PC-3 (cell line): ENCODE measurements around the gene UBA1. TPM values are rescaled to one million over a fixed set of nuclear protein-coding genes. Genes with fewer than 3 reads are reported as not detected.

Experiments used
- ATAC-seq: fragments of 200-7000 bp; cut with Tn5 transposase; 2 replicates; pipeline ENCODE4 v1.9.1; 2020; ENCODE audit warnings: mild to moderate bottlenecking, moderate library complexity
- BruUV-seq: library from RNA; stranded (reverse); fragments of 400-500 nt; replicated peaks from 2 replicates; lab custom pipeline; 2021; lab: Mats Ljungman, UMichigan
- CTCF ChIA-PET: fragments of 300-600 bp; sonication (Branson Sonifier 250); formaldehyde crosslinking; loops from one replicate; lab custom pipeline; 2022; ENCODE audit warnings: antibody characterized with exemption; lab: Charles Lee
- POLR2A ChIA-PET: fragments of 300-600 bp; sonication (Branson Sonifier 250); formaldehyde crosslinking; loops from one replicate; lab custom pipeline; 2022; ENCODE audit warnings: antibody characterized with exemption; ENCODE audit not compliant: unreplicated experiment; lab: Charles Lee
- DNase-seq: peaks from one replicate; pipeline ENCODE4 v3.0.0-alpha.2; 2015
- H2AFZ ChIP-seq: fragments of 300-600 bp; sonication (generic); 2 replicates; pipeline ENCODE4 v1.6.0; 2016; ENCODE audit warnings: antibody characterized with exemption, low read length
- H3F3A ChIP-seq: fragments of 300-600 bp; sonication (generic); one replicate; pipeline ENCODE4 v1.6.0; 2017; ENCODE audit warnings: antibody characterized with exemption, low read length, control low read depth, mild to moderate bottlenecking; ENCODE audit not compliant: unreplicated experiment
- H3K27ac ChIP-seq: fragments of 300-600 bp; sonication (generic); 2 replicates; pipeline ENCODE4 v1.5.1; 2016; ENCODE audit warnings: mild to moderate bottlenecking, low read length
- H3K27me3 ChIP-seq: fragments of 300-600 bp; sonication (generic); 2 replicates; pipeline ENCODE4 v1.6.1; 2016; ENCODE audit warnings: low read length, mixed read lengths
- H3K36me3 ChIP-seq: fragments of 300-600 bp; sonication (generic); 2 replicates; pipeline ENCODE4 v1.6.1; 2016; ENCODE audit warnings: low read depth, mixed run types, low read length, mixed read lengths
- H3K4me1 ChIP-seq: fragments of 300-600 bp; sonication (generic); 2 replicates; pipeline ENCODE4 v1.5.1; 2016; ENCODE audit warnings: low read length; ENCODE audit not compliant: insufficient read depth
- H3K4me2 ChIP-seq: fragments of 300-600 bp; sonication (generic); 2 replicates; pipeline ENCODE4 v1.6.0; 2016; ENCODE audit warnings: low read length
- H3K4me3 ChIP-seq: fragments of 300-600 bp; sonication (generic); 2 replicates; pipeline ENCODE4 v1.5.1; 2016; ENCODE audit warnings: mild to moderate bottlenecking, low read length, mixed read lengths
- H3K79me2 ChIP-seq: fragments of 300-600 bp; sonication (generic); 2 replicates; pipeline ENCODE4 v1.6.1; 2017; ENCODE audit warnings: low read length, mixed read lengths
- H3K9ac ChIP-seq: fragments of 300-600 bp; sonication (generic); 2 replicates; pipeline ENCODE4 v1.6.0; 2016; ENCODE audit warnings: mild to moderate bottlenecking, low read length
- H3K9me2 ChIP-seq: fragments of 300-600 bp; sonication (generic); replicated peaks from 2 replicates; pipeline ENCODE4 v1.6.1; 2016; ENCODE audit warnings: mixed run types, low read length, mixed read lengths
- H3K9me3 ChIP-seq: fragments of 300-600 bp; sonication (generic); 2 replicates; pipeline ENCODE4 v1.6.1; 2016; ENCODE audit warnings: low read length, mixed read lengths
- H4K20me1 ChIP-seq: fragments of 300-600 bp; sonication (generic); 2 replicates; pipeline ENCODE4 v1.6.1; 2016; ENCODE audit warnings: low read length, mixed read lengths
- EZH2 ChIP-seq: fragments of 300-600 bp; sonication (generic); IDR thresholded peaks from one replicate; pipeline ENCODE4 v1.6.1; 2017; ENCODE audit warnings: antibody characterized with exemption, mild to moderate bottlenecking, low read length; ENCODE audit not compliant: unreplicated experiment
- EZH2phosphoT487 ChIP-seq: fragments of 300-600 bp; sonication (generic); IDR thresholded peaks from 2 replicates; pipeline ENCODE4 v1.6.1; 2018; ENCODE audit warnings: mild to moderate bottlenecking, antibody characterized with exemption, low read length, borderline replicate concordance
- intact Hi-C: fragments of 100-400 bp; cut with micrococcal nuclease; formaldehyde crosslinking; loops from 2 replicates; pipeline ENCODE4 v1.9.0; 2023
- total RNA-seq: library from RNA; depleted of rRNA; stranded (reverse); fragments of >200 nt; gene quantifications from 2 replicates; pipeline ENCODE4 v1.2.3, GENCODE V29; 2014
- TF ChIP-seq, protein P1 (sequence below): fragments of 300-600 bp; sonication (generic); conservative IDR thresholded peaks from 2 replicates; pipeline ENCODE4 v1.5.1; 2017; ENCODE audit warnings: antibody characterized with exemption, low read depth, mild to moderate bottlenecking, low read length

The UBA1 gene
- total RNA-seq, 1 experiment from 2014 or later, result 282 TPM

DNA sequence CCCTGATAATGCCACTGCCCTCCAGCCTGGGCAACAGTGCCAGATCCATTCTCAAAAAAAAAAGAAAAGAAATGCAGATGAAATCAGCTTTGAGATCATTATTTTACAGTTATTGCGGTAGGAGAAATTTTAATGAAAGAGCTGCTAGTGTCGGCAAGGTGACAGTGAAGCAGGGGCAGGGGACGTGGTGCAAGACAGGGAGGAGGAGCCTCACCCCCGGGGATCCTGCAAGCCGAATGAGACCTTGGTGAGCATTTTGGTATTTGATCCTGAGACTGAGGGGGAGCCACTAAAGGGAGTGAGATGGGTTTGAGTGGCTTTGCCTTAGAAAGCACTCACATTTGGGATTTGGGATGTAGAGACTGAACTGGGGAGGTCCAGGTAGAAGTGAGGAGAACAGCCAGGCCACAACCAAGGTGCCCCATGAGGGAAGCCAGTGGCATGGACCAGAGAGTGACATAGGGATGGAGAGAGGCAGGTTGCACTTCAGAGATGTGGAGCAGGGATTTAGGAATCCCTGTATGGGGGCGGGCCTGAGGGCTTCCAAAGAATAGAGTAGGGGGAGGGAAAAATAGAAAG is 25.0 kb upstream of the UBA1 start:
- Histone ChIP-seq H3K27ac (no peak overlapping the region), H3K4me3 (no peak overlapping the region), H2AFZ (no peak overlapping the region), H3K9me3 (no peaks in the 10 kb centered on the region), H4K20me1 (no peaks in the 10 kb centered on the region), H3K36me3 (no peaks in the 10 kb centered on the region; the same call in 1 of the 2 replicates), H3K27me3 (no peaks in the 10 kb centered on the region), H3K9ac (no peak overlapping the region), H3F3A (no peaks in the 10 kb centered on the region), H3K4me2 (no peak overlapping the region), H3K79me2 (peaks cover 25% of the 10 kb centered on the region), H3K4me1 (no peaks in the 10 kb centered on the region), H3K9me2 (no peaks in the 10 kb centered on the region)
- TF ChIP-seq EZH2phosphoT487, result no peak
- no peak for TF ChIP-seq EZH2
- TF ChIP-seq, protein P1, sequence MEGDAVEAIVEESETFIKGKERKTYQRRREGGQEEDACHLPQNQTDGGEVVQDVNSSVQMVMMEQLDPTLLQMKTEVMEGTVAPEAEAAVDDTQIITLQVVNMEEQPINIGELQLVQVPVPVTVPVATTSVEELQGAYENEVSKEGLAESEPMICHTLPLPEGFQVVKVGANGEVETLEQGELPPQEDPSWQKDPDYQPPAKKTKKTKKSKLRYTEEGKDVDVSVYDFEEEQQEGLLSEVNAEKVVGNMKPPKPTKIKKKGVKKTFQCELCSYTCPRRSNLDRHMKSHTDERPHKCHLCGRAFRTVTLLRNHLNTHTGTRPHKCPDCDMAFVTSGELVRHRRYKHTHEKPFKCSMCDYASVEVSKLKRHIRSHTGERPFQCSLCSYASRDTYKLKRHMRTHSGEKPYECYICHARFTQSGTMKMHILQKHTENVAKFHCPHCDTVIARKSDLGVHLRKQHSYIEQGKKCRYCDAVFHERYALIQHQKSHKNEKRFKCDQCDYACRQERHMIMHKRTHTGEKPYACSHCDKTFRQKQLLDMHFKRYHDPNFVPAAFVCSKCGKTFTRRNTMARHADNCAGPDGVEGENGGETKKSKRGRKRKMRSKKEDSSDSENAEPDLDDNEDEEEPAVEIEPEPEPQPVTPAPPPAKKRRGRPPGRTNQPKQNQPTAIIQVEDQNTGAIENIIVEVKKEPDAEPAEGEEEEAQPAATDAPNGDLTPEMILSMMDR, result no peak
- no TSS peak for BruUV-seq
- no peak for ATAC-seq
- intact Hi-C loops, result no loop called here
- ChIA-PET CTCF (no interaction called here), POLR2A (no interaction called here)
- DNase-seq, result no peak

DNA sequence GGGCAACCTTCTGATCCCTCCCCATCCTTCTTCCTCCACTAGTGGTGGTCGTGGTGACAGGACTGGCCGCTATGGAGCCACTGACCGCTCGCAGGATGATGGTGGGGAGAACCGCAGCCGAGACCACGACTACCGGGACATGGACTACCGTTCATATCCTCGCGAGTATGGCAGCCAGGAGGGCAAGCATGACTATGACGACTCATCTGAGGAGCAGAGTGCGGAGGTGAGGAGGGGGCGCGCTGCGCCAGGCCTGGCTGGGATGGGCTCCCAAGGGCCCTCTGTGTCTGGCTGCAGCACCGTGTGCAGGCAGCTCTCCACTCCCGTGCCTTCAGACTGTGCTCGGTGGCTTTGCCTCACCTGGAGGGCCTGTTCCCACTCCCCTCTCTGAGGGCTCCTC is 24.4 kb upstream of the UBA1 start:
- BruUV-seq, result no TSS peak
- Histone ChIP-seq H3F3A (no peaks in the 10 kb centered on the region), H3K27me3 (no peaks in the 10 kb centered on the region), H3K9me2 (no peaks in the 10 kb centered on the region), H3K4me1 (no peaks in the 10 kb centered on the region), H3K36me3 (no peaks in the 10 kb centered on the region; the same call in 1 of the 2 replicates), H2AFZ (no peak overlapping the region), H3K9ac (no peak overlapping the region), H4K20me1 (no peaks in the 10 kb centered on the region), H3K27ac (no peak overlapping the region), H3K4me3 (no peak overlapping the region), H3K9me3 (no peaks in the 10 kb centered on the region), H3K4me2 (no peak overlapping the region), H3K79me2 (peaks cover 22% of the 10 kb centered on the region)
- ChIA-PET CTCF (no interaction called here), POLR2A (no interaction called here)
- no peak for TF ChIP-seq EZH2phosphoT487
- TF ChIP-seq, protein P1, result no peak
- TF ChIP-seq EZH2, result no peak
- DNase-seq, result no peak
- ATAC-seq, result no peak
- intact Hi-C loops, result no loop called here

DNA sequence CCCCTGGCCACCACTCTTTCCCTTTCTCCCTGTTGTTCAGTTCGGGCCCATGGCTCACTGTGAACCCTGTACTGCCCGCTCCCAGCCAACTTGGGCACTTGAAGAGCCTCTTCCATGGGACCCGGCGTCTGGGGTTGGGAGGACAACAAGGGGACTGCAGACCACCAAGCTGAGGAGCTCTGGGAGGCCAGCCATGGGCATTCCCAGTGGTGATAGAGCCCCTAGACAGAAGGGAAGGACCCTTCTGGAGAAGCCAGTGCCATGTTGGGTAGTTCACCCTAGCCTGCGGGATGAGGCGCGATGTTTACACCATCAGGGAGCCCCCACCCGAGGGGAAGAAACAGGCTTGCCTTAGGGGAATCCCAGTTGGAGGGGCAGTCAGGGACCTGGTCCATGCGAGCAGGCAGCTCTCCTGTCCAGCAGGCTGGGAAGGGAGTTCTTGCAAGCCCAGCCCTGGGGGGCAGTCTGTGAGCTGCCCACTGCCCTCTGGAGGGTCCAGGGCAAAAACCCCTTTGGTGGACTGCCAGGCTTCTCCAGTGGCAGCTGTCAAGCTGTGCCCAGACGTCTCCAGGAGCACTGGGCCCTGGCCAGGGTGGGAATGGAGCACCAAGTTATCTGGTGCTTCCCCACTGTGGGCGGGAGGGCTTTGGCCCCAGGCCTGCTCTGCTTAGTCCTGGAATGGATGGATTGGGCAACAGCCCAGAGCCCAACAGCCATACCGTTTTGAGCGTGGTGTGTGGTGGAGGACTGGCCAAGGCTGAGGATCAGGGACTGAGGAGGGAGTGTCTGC is 23.7 kb upstream of the UBA1 start:
- DNase-seq (no peak), ATAC-seq (no peak)
- Histone ChIP-seq H3K4me3 (no peak overlapping the region), H3K4me2 (no peak overlapping the region), H4K20me1 (no peaks in the 10 kb centered on the region), H3K9me3 (no peaks in the 10 kb centered on the region), H3K27me3 (no peaks in the 10 kb centered on the region), H3F3A (no peaks in the 10 kb centered on the region), H3K36me3 (no peaks in the 10 kb centered on the region; the same call in 1 of the 2 replicates), H3K9ac (no peak overlapping the region), H3K9me2 (no peaks in the 10 kb centered on the region), H3K4me1 (no peaks in the 10 kb centered on the region), H3K79me2 (peaks cover 15% of the 10 kb centered on the region), H3K27ac (no peak overlapping the region), H2AFZ (no peak overlapping the region)
- CTCF ChIA-PET, result no interaction called here
- TF ChIP-seq, protein P1, result no peak
- no peak for TF ChIP-seq EZH2
- TF ChIP-seq EZH2phosphoT487, result no peak
- POLR2A ChIA-PET, result interaction anchor here (0.6 kb wide), 1 partner anchor 25 kb away, joined by 3 read pairs; the partner anchor contains the start of gene NDUFB11
- intact Hi-C loops, result no loop called here
- no TSS peak for BruUV-seq
